Natural killer cell treated with Interleukin-12 subunit alpha and Interleukin-12 subunit beta and Interleukin-15 and Interleukin-18, amount 100 ng/mL, for 72 hours (primary cell): ENCODE measurements around the gene CELF1. TPM values are rescaled to one million over a fixed set of nuclear protein-coding genes. Genes with fewer than 3 reads are reported as not detected.
A peak's percentile ranks its signal among the peaks of the same experiment; 100 is the strongest.

Experiments
- ATAC-seq, 2 donors: fragments of 150-1000 bp; cut with Tn5 transposase in 1 of 2; sonication (Bioruptor Pico), chemical (Tn5 transposase) in 1 of 2; 2 replicates each; pipeline ENCODE4 v1.10.0; 2021
- DNase-seq: peaks from one replicate; pipeline ENCODE4 v3.0.0; 2022; ENCODE audit warnings: low spot score
- H3K27ac Mint-ChIP-seq, 2 donors: 1 replicate in 1 of 2; 2 replicates in 1 of 2; pipeline ENCODE4 v1.8.0; 2022; ENCODE audit warnings: mixed read lengths in 2 of 2, mild to moderate bottlenecking in 1 of 2, moderate library complexity in 1 of 2
- H3K27me3 Mint-ChIP-seq, 2 donors: 1 replicate in 1 of 2; 2 replicates in 1 of 2; pipeline ENCODE4 v1.8.0; 2022; ENCODE audit warnings: mixed read lengths in 2 of 2
- H3K36me3 Mint-ChIP-seq: one replicate; pipeline ENCODE4 v1.8.0; 2022; ENCODE audit warnings: mixed read lengths
- H3K4me1 Mint-ChIP-seq, 2 donors: 1 replicate in 1 of 2; 2 replicates in 1 of 2; pipeline ENCODE4 v1.8.0; 2022; ENCODE audit warnings: low read depth in 2 of 2, mixed read lengths in 2 of 2, mild to moderate bottlenecking in 1 of 2
- H3K4me3 Mint-ChIP-seq: one replicate; pipeline ENCODE4 v1.8.0; 2022; ENCODE audit warnings: mixed read lengths
- H3K9me3 Mint-ChIP-seq: 2 replicates; pipeline ENCODE4 v1.8.0; 2022; ENCODE audit warnings: mixed read lengths
- total RNA-seq, 2 donors: library from RNA; stranded (reverse); gene quantifications; one replicate each; pipeline ENCODE4 v1.2.3, GENCODE V29; 2022

CELF1 gene
- total RNA-seq, 2 donors from 2014 or later: 165 to 230 TPM

GRCh38 chr11:47447906-47448305 lies 105.0 kb downstream of the CELF1 start:
- ATAC-seq: no peak
- no peaks in the 10 kb centered on the region for H3K9me3 Mint-ChIP-seq
- DNase-seq: no peak
- H3K27me3 Mint-ChIP-seq: no peaks in the 10 kb centered on the region
- H3K4me1 Mint-ChIP-seq: peaks cover 0 to 3% of the 10 kb centered on the region in 2 donors
- no peaks in the 10 kb centered on the region for H3K36me3 Mint-ChIP-seq
- no peak overlapping the region for H3K4me3 Mint-ChIP-seq
- H3K27ac Mint-ChIP-seq: no peak overlapping the region

GRCh38 chr11:47446833-47447232 lies 106.1 kb downstream of the CELF1 start:
- no peak overlapping the region for H3K27ac Mint-ChIP-seq

GRCh38 chr11:47445840-47446239 lies 107.1 kb downstream of the CELF1 start:
- H3K27me3 Mint-ChIP-seq: no peaks in the 10 kb centered on the region
- H3K4me3 Mint-ChIP-seq: no peak overlapping the region
- peaks cover 0 to 3% of the 10 kb centered on the region in 2 donors for H3K4me1 Mint-ChIP-seq
- H3K9me3 Mint-ChIP-seq: no peaks in the 10 kb centered on the region
- H3K36me3 Mint-ChIP-seq: no peaks in the 10 kb centered on the region
- ATAC-seq (no peak), DNase-seq (no peak)
- H3K27ac Mint-ChIP-seq: no peak overlapping the region

More at GRCh38 chr11:47446833-47447232, 106.1 kb downstream of the CELF1 start:
- ATAC-seq: no peak
- Mint-ChIP-seq H3K9me3 (no peaks in the 10 kb centered on the region), H3K36me3 (no peaks in the 10 kb centered on the region), H3K27me3 (no peaks in the 10 kb centered on the region), H3K4me3 (no peak overlapping the region), H3K4me1 (peaks cover 0 to 3% of the 10 kb centered on the region in 2 donors)
- no peak for DNase-seq

- no peak for DNase-seq
- no peaks in the 10 kb centered on the region for H3K27me3 Mint-ChIP-seq
Observed at GRCh38 chr11:47443817-47444216, 109.1 kb downstream of the CELF1 start.

GRCh38 chr11:47443028-47443700 lies 109.8 kb downstream of the CELF1 start:
- Mint-ChIP-seq H3K36me3 (no peaks in the 10 kb centered on the region), H3K27ac (no peak overlapping the region), H3K9me3 (no peaks in the 10 kb centered on the region), H3K4me3 (no peak overlapping the region), H3K27me3 (no peaks in the 10 kb centered on the region), H3K4me1 (peaks cover 0 to 3% of the 10 kb centered on the region in 2 donors)
- DNase-seq: no peak
- ATAC-seq: no peak

More at GRCh38 chr11:47443817-47444216, 109.1 kb downstream of the CELF1 start:
- Mint-ChIP-seq H3K9me3 (no peaks in the 10 kb centered on the region), H3K36me3 (no peaks in the 10 kb centered on the region), H3K4me3 (no peak overlapping the region), H3K4me1 (peaks cover 0 to 3% of the 10 kb centered on the region in 2 donors), H3K27ac (no peak overlapping the region)
- ATAC-seq: no peak

- H3K36me3 Mint-ChIP-seq: no peaks in the 10 kb centered on the region
- ATAC-seq (peak; percentile 7 to 37), DNase-seq (no peak)
- no peak overlapping the region for H3K4me3 Mint-ChIP-seq
- no peak overlapping the region for H3K27ac Mint-ChIP-seq
- peaks cover 0 to 3% of the 10 kb centered on the region in 2 donors for H3K4me1 Mint-ChIP-seq
- no peaks in the 10 kb centered on the region for H3K9me3 Mint-ChIP-seq
- no peaks in the 10 kb centered on the region for H3K27me3 Mint-ChIP-seq
Observed at GRCh38 chr11:47442514-47442913, 110.4 kb downstream of the CELF1 start.

GRCh38 chr11:47441421-47441820 lies 111.5 kb downstream of the CELF1 start:
- no peaks in the 10 kb centered on the region for H3K9me3 Mint-ChIP-seq
- no peaks in the 10 kb centered on the region for H3K4me1 Mint-ChIP-seq
- no peak overlapping the region for H3K27ac Mint-ChIP-seq
- DNase-seq (no peak), ATAC-seq (peak in 1 of 2 donors; percentile 34)
- H3K4me3 Mint-ChIP-seq: no peak overlapping the region
- no peaks in the 10 kb centered on the region for H3K27me3 Mint-ChIP-seq
- H3K36me3 Mint-ChIP-seq: no peaks in the 10 kb centered on the region

- no peak for ATAC-seq
- no peaks in the 10 kb centered on the region for H3K27me3 Mint-ChIP-seq
- no peak overlapping the region for H3K4me3 Mint-ChIP-seq
- no peaks in the 10 kb centered on the region for H3K36me3 Mint-ChIP-seq
- H3K27ac Mint-ChIP-seq: no peak overlapping the region
- no peaks in the 10 kb centered on the region for H3K9me3 Mint-ChIP-seq
- no peak for DNase-seq
- no peaks in the 10 kb centered on the region for H3K4me1 Mint-ChIP-seq
Observed at GRCh38 chr11:47440054-47440476, 112.9 kb downstream of the CELF1 start.

- no peaks in the 10 kb centered on the region for H3K9me3 Mint-ChIP-seq
- no peaks in the 10 kb centered on the region for H3K27me3 Mint-ChIP-seq
- no peaks in the 10 kb centered on the region for H3K36me3 Mint-ChIP-seq
- DNase-seq (no peak), ATAC-seq (peak in 1 of 2 donors; percentile 15)
- no peak overlapping the region for H3K27ac Mint-ChIP-seq
- no peaks in the 10 kb centered on the region for H3K4me1 Mint-ChIP-seq
- H3K4me3 Mint-ChIP-seq: no peak overlapping the region
Observed at GRCh38 chr11:47438721-47439120, 114.2 kb downstream of the CELF1 start.

GRCh38 chr11:47437746-47438418 lies 115.0 kb downstream of the CELF1 start:
- no peak for ATAC-seq
- H3K4me1 Mint-ChIP-seq: no peaks in the 10 kb centered on the region

GRCh38 chr11:47437218-47437745 lies 115.7 kb downstream of the CELF1 start:
- H3K27me3 Mint-ChIP-seq: no peaks in the 10 kb centered on the region
- no peak for ATAC-seq
- H3K36me3 Mint-ChIP-seq: no peaks in the 10 kb centered on the region
- H3K27ac Mint-ChIP-seq: no peak overlapping the region
- H3K9me3 Mint-ChIP-seq: no peaks in the 10 kb centered on the region
- no peak overlapping the region for H3K4me3 Mint-ChIP-seq
- H3K4me1 Mint-ChIP-seq: no peaks in the 10 kb centered on the region
- DNase-seq: no peak

More at GRCh38 chr11:47437746-47438418, 115.0 kb downstream of the CELF1 start:
- no peak overlapping the region for H3K27ac Mint-ChIP-seq
- H3K4me3 Mint-ChIP-seq: no peak overlapping the region
- H3K36me3 Mint-ChIP-seq: no peaks in the 10 kb centered on the region
- no peak for DNase-seq
- no peaks in the 10 kb centered on the region for H3K9me3 Mint-ChIP-seq
- no peaks in the 10 kb centered on the region for H3K27me3 Mint-ChIP-seq

- Mint-ChIP-seq H3K27me3 (no peaks in the 10 kb centered on the region), H3K27ac (no peak overlapping the region), H3K36me3 (no peaks in the 10 kb centered on the region), H3K4me1 (no peaks in the 10 kb centered on the region), H3K4me3 (no peak overlapping the region), H3K9me3 (no peaks in the 10 kb centered on the region)
- no peak for ATAC-seq
- DNase-seq: no peak
Observed at GRCh38 chr11:47436726-47437125, 116.2 kb downstream of the CELF1 start.

- no peaks in the 10 kb centered on the region for H3K36me3 Mint-ChIP-seq
- peak in 1 of 2 donors; percentile 37 for ATAC-seq
- H3K27me3 Mint-ChIP-seq: no peaks in the 10 kb centered on the region
Observed at GRCh38 chr11:47435687-47436086, 117.2 kb downstream of the CELF1 start.

More at GRCh38 chr11:47435687-47436086, 117.2 kb downstream of the CELF1 start:
- no peak for DNase-seq
- peak overlapping the region in 1 of 2 donors; percentile 7 for H3K27ac Mint-ChIP-seq
- no peaks in the 10 kb centered on the region for H3K4me1 Mint-ChIP-seq
- H3K4me3 Mint-ChIP-seq: no peak overlapping the region
- no peaks in the 10 kb centered on the region for H3K9me3 Mint-ChIP-seq
